ENCODE measurements around the gene SLC25A10.
A peak's percentile ranks its signal among the peaks of the same experiment; 100 is the strongest.
"Not testable (repeated sequence)": the region's sequence is repeated elsewhere in the genome, so short reads cannot be mapped to it uniquely, and the experiment has no call there.

Gene SLC25A10

GRCh38 chr17:81723651-81724209 is 11.6 kb downstream of the SLC25A10 start:
- no peak for DNase-seq

DNA sequence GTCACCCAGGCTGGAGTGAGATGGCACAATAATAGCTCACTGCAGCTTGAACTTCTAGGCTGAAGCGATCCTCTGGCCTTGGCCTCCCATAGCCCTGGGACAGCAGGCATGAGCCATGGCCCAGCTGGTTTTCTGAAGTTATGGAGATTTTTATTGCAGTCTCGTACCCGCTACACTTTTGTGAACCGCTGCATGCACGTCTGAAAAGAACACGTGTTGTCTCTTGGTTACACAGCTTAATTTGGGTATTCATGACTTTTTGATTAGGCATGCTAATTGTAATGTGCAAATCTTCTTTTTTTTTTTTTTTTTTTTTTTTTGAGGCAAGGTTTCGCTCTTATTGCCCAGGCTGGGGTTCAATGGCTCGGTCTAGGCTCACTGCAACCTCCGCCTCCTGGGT is 13.4 kb downstream of the SLC25A10 start:
- DNase-seq = no peak

- DNase-seq = no peak
Observed at GRCh38 chr17:81726004-81726403, 13.9 kb downstream of the SLC25A10 start.

DNA sequence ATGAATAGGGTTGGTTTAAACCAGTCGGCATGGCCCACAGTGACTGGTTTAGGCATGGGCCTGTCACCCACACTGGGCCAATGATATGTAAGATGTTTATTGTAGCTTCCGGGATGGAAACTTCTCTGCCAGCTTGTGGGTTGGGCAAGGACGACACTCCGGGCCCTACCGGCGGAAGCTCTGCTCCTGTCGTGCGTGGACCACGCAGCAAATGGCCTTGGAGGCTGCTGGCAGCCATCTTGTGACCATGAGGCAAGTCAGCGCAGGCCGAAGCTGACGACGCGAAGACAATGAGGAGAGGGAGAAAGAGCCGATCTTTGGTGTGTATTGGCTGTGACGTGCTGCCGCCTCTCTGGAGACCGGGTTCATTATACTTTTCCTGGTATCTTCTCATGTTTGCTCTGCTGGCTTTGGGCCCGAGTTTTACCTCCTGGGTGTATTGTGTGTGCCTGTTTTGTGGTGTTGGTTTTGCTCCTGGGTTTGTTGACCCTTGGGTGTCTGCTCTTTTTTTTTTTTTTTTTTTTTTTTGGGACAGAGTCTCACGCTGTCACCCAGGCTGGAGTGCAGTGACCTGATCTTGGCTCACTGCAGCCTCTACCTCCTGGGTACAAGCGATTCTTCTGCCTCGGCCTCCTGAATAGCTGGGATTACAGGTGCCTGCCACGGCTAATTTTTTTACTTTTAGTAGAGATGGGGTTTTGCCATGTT is 15.4 kb downstream of the SLC25A10 start:
- DNase-seq = no peak

GRCh38 chr17:81733507-81734404 is 21.7 kb downstream of the SLC25A10 start:
- peak; percentile 67 for DNase-seq

DNA sequence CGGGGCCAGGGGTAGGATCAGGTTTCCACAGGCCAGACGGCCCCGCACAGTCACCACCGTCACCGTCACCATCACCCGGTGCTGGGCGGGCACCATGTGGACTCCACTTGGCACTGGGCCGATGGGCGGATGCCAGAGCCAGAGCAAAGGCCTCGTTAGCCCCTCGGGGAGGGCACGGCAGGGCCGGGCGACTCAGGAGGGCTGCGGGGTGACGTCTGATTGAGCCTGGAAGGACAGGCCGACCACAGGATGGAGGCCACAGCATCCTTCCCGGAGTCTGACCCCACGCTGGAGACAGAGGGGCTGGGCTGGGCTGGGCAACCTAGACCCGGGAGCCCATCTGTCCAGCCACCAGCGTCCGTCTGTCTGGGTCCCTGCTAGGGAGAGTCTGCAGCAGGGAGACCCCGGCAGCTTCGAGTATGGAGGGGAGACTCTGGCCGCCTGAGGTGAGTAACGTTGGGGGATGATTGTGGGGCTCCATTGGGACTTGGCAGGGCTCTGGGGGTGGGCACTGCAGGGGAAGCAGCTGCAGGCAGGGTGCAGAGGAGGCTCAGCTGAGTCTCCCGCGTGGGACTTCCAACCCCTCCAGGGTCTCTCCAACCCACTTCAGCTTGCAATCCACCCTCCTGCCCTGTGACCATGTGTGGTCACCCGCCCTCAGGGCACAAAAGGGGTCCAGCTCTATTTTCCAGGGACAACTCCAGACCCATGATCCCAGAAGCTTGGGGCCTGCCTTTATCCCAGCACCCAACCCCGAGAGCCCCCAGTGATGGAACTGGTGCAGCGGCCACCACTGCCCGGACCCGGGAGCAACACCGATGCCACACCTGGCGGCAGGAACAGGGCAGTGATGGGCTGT is 22.6 kb downstream of the SLC25A10 start:
- no peak for DNase-seq

DNA sequence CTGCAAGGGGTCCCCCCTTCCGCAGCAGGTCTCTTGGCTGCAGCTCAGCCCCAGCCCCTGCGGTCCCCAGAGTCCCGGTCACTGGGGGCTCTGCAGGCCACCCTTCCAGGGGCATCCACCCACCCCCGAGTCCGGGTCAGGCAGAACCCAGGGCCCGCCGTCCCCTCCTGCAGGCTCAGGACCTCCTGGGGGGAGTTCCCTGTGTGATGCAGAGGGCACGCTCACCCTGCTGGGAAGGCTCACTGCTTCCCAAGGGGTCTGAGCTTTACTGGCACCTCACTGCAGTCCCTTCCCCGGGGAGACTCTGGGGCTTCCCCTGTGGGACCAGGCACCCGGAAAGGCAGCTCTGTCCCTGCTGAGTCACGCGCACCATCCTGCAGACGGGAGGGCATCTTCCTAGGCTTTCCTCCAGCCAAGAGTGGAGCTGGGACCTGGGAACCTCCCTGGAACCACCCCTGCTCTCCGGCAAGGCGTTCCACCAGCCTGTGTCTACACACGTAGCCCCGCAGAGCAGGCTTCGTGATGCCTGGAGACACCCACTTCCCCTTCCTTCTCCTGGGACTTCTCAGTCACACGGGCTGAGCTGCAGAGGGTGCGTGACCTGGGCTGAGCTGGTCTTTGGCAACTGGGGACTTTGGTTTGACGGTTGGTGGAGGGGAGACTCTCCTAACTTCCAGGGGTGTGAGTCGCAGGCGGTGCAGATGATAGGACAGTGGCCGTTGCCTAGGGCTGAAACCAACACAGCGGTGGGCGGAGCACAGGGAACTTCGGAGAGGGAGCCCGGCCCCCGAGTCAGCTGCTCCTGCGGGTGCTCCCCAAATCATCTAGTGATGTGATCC is 23.4 kb downstream of the SLC25A10 start:
- DNase-seq = no peak

GRCh38 chr17:81737947-81738800 is 26.1 kb downstream of the SLC25A10 start:
- no peak for DNase-seq

DNA sequence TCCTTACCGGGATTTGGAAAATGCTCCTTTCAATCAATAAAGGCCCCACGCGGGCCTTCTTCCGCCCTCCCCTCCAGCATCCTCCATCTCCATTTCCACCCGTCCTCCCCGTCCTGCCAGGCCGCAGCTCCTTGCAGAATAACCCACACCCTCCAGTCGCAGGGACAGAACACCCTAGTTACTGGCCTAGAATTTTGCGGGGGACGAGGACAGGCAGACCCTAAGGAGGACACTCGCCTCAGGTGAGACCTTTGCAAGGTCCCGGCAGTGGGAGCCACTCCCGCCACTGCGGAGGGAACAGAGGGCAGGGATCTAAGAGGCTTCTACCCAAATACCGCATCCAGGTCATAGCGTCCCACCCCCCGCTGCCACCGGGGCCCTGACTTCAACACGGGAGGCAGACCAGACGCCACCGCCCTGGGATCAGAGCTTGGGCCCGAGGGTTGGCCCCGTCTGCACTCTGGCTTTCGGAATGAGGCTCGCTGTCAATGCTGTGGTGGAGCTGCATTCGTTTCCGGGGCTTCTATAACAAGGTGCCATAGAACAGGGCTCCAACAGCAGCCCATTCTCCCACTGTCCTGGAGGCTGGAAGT is 26.8 kb downstream of the SLC25A10 start:
- DNase-seq = no peak

DNA sequence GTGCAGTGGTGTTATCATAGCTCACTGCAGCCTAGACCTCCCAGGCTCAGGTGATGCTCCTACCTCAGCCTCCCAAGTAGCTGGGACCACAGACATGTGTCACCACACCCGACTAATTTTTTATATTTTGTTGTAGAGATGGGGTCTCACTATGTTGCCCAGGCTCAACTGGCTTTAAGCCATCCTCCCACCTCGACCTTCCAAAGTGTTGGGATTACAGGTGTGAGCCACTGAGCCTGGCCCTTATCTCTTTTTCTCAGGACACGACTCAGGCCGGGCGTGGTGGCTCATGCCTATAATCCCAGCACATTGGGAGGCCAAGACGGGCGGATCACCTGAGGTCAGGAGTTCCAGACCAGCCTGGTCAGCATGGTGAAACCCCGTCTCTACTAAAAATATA is 27.5 kb downstream of the SLC25A10 start:
- DNase-seq = not testable (repeated sequence)

GRCh38 chr17:81740395-81740961 is 28.4 kb downstream of the SLC25A10 start:
- DNase-seq = no peak

GRCh38 chr17:81741049-81741593 is 29.0 kb downstream of the SLC25A10 start:
- DNase-seq = no peak

GRCh38 chr17:81741594-81742452 is 29.7 kb downstream of the SLC25A10 start:
- no peak for DNase-seq
